Stimulated activated naive CD8-positive, alpha-beta T cell treated with anti-CD3 and anti-CD28 coated beads, Interleukin-15, amount 100 ng/mL, for 72 hours (primary cell): ENCODE measurements around the gene INTS15.
"Not testable (repeated sequence)": the region's sequence is repeated elsewhere in the genome, so short reads cannot be mapped to it uniquely, and the experiment has no call there.

Experiments used
- ATAC-seq: fragments of 150-1000 bp; cut with Tn5 transposase; 2 replicates; pipeline ENCODE4 v1.10.0; 2021; ENCODE audit warnings: mild to moderate bottlenecking, moderate library complexity
- DNase-seq, 2 donors: peaks; one replicate each; pipeline ENCODE4 v3.0.0; 2021 to 2022
- H3K27ac Mint-ChIP-seq, 2 donors: one replicate each; pipeline ENCODE4 v1.8.0; 2022; ENCODE audit warnings: mild to moderate bottlenecking in 2 of 2, mixed read lengths in 2 of 2, moderate library complexity in 2 of 2
- H3K27me3 Mint-ChIP-seq: one replicate; pipeline ENCODE4 v1.8.0; 2022; ENCODE audit warnings: mixed read lengths
- H3K4me1 Mint-ChIP-seq: one replicate; pipeline ENCODE4 v1.8.0; 2022; ENCODE audit warnings: mild to moderate bottlenecking, mixed read lengths
- H3K4me3 Mint-ChIP-seq, 2 donors: one replicate each; pipeline ENCODE4 v1.8.0; 2022; ENCODE audit warnings: mild to moderate bottlenecking in 2 of 2, mixed read lengths in 2 of 2, moderate library complexity in 1 of 2
- H3K9me3 Mint-ChIP-seq, 2 donors: one replicate each; pipeline ENCODE4 v1.8.0; 2022; ENCODE audit warnings: mixed read lengths in 2 of 2

Gene INTS15

GRCh38 chr7:6623589-6624245, 33.9 kb downstream of the INTS15 start:
- no peaks in the 10 kb centered on the region for H3K27me3 Mint-ChIP-seq
- H3K9me3 Mint-ChIP-seq, result no peaks in the 10 kb centered on the region
- H3K4me3 Mint-ChIP-seq, result peak overlapping the region; percentile 65 to 67
- DNase-seq (peak; percentile 19 to 21), ATAC-seq (peak; percentile 59)
- H3K4me1 Mint-ChIP-seq, result peaks cover 50% of the 10 kb centered on the region
- peak overlapping the region; percentile 95 to 96 for H3K27ac Mint-ChIP-seq

GRCh38 chr7:6624246-6624611, 34.4 kb downstream of the INTS15 start:
- H3K27me3 Mint-ChIP-seq, result no peaks in the 10 kb centered on the region
- peak overlapping the region; percentile 65 to 67 for H3K4me3 Mint-ChIP-seq
- peak overlapping the region; percentile 95 to 96 for H3K27ac Mint-ChIP-seq
- ATAC-seq (no peak), DNase-seq (no peak)
- H3K9me3 Mint-ChIP-seq, result no peaks in the 10 kb centered on the region
- peaks cover 45% of the 10 kb centered on the region for H3K4me1 Mint-ChIP-seq

GRCh38 chr7:6628045-6628444, 38.2 kb downstream of the INTS15 start:
- H3K4me3 Mint-ChIP-seq, result no peak overlapping the region
- DNase-seq, result no peak
- peaks cover 24% of the 10 kb centered on the region for H3K4me1 Mint-ChIP-seq
- H3K27ac Mint-ChIP-seq, result peak overlapping the region in 1 of 2 donors; percentile 40
- no peaks in the 10 kb centered on the region for H3K27me3 Mint-ChIP-seq
- no peak for ATAC-seq
- no peaks in the 10 kb centered on the region for H3K9me3 Mint-ChIP-seq

GRCh38 chr7:6630007-6630849, 40.4 kb downstream of the INTS15 start:
- Mint-ChIP-seq H3K9me3 (no peaks in the 10 kb centered on the region), H3K4me1 (peaks cover 8% of the 10 kb centered on the region), H3K4me3 (no peak overlapping the region), H3K27me3 (no peaks in the 10 kb centered on the region), H3K27ac (no peak overlapping the region)
- ATAC-seq (no peak), DNase-seq (no peak)

- Mint-ChIP-seq H3K27ac (no peak overlapping the region), H3K27me3 (no peaks in the 10 kb centered on the region), H3K4me1 (peaks cover 14% of the 10 kb centered on the region), H3K4me3 (no peak overlapping the region), H3K9me3 (no peaks in the 10 kb centered on the region)
- ATAC-seq, result no peak
- no peak for DNase-seq
Observed at GRCh38 chr7:6631605-6632004, 41.8 kb downstream of the INTS15 start.

- ATAC-seq (no peak), DNase-seq (no peak)
- Mint-ChIP-seq H3K27ac (no peak overlapping the region), H3K27me3 (no peaks in the 10 kb centered on the region), H3K9me3 (no peaks in the 10 kb centered on the region), H3K4me1 (peaks cover 29% of the 10 kb centered on the region), H3K4me3 (no peak overlapping the region)
Observed at GRCh38 chr7:6634021-6634420, 44.2 kb downstream of the INTS15 start.

- H3K4me3 Mint-ChIP-seq, DNase-seq, H3K27me3 Mint-ChIP-seq, H3K9me3 Mint-ChIP-seq, ATAC-seq, H3K27ac Mint-ChIP-seq: not testable (repeated sequence)
- peaks cover 38% of the 10 kb centered on the region for H3K4me1 Mint-ChIP-seq
Observed at GRCh38 chr7:6634971-6635370, 45.1 kb downstream of the INTS15 start.

GRCh38 chr7:6636741-6637543, 47.1 kb downstream of the INTS15 start, which contains the start of gene ZNF316:
ZNF316 (plus strand) TSS chr7:6637318; CDS start chr7:6642410, 5,092 bp downstream.
- Mint-ChIP-seq H3K27me3 (no peaks in the 10 kb centered on the region), H3K4me3 (peak within 1 kb of the TSS; percentile 93 to 97), H3K27ac (peak within 1 kb of the TSS; percentile 84 to 93), H3K9me3 (peaks cover 0 to 9% of the 10 kb centered on the region in 2 donors), H3K4me1 (peaks cover 43% of the 10 kb centered on the region)
- peak; percentile 55 to 56 for DNase-seq
- peak; percentile 66 for ATAC-seq

- Mint-ChIP-seq H3K4me3 (peak overlapping the region; percentile 93 to 97), H3K27me3 (no peaks in the 10 kb centered on the region), H3K27ac (peak overlapping the region; percentile 43 to 84), H3K4me1 (peaks cover 48% of the 10 kb centered on the region), H3K9me3 (peaks cover 0 to 9% of the 10 kb centered on the region in 2 donors)
- peak; percentile 87 for ATAC-seq
- DNase-seq, result peak; percentile 78 to 80
Observed at GRCh38 chr7:6637544-6638229, 47.9 kb downstream of the INTS15 start.

GRCh38 chr7:6639032-6639431, 49.2 kb downstream of the INTS15 start:
- Mint-ChIP-seq H3K4me1 (peaks cover 48% of the 10 kb centered on the region), H3K27ac (peak overlapping the region in 1 of 2 donors; percentile 39), H3K27me3 (no peaks in the 10 kb centered on the region), H3K9me3 (peaks cover 0 to 9% of the 10 kb centered on the region in 2 donors), H3K4me3 (peak overlapping the region; percentile 93 to 97)
- ATAC-seq (no peak), DNase-seq (no peak)

GRCh38 chr7:6639627-6640026, 49.8 kb downstream of the INTS15 start:
- no peak overlapping the region for H3K4me3 Mint-ChIP-seq

GRCh38 chr7:6640246-6640721, 50.5 kb downstream of the INTS15 start:
- H3K4me1 Mint-ChIP-seq, result peaks cover 48% of the 10 kb centered on the region
- ATAC-seq, result no peak
- peak overlapping the region; percentile 55 for H3K27ac Mint-ChIP-seq
- no peaks in the 10 kb centered on the region for H3K27me3 Mint-ChIP-seq
- no peak for DNase-seq
- peaks cover 0 to 9% of the 10 kb centered on the region in 2 donors for H3K9me3 Mint-ChIP-seq
- H3K4me3 Mint-ChIP-seq, result no peak overlapping the region

More at GRCh38 chr7:6639627-6640026, 49.8 kb downstream of the INTS15 start:
- ATAC-seq (no peak), DNase-seq (no peak)
- Mint-ChIP-seq H3K9me3 (peaks cover 0 to 9% of the 10 kb centered on the region in 2 donors), H3K27ac (peak overlapping the region in 1 of 2 donors; percentile 31), H3K4me1 (peaks cover 48% of the 10 kb centered on the region), H3K27me3 (no peaks in the 10 kb centered on the region)

GRCh38 chr7:6641305-6642035, 51.6 kb downstream of the INTS15 start:
- ATAC-seq (no peak), DNase-seq (no peak)
- H3K9me3 Mint-ChIP-seq, result peaks cover 0 to 9% of the 10 kb centered on the region in 2 donors
- H3K4me3 Mint-ChIP-seq, result no peak overlapping the region
- no peaks in the 10 kb centered on the region for H3K27me3 Mint-ChIP-seq
- peaks cover 43% of the 10 kb centered on the region for H3K4me1 Mint-ChIP-seq
- peak overlapping the region in 1 of 2 donors; percentile 50 for H3K27ac Mint-ChIP-seq

GRCh38 chr7:6642239-6642839, 52.5 kb downstream of the INTS15 start:
- H3K27ac Mint-ChIP-seq, result peak overlapping the region in 1 of 2 donors; percentile 88
- DNase-seq (no peak), ATAC-seq (no peak)
- H3K4me3 Mint-ChIP-seq, result no peak overlapping the region
- H3K9me3 Mint-ChIP-seq, result peaks cover 0 to 9% of the 10 kb centered on the region in 2 donors
- H3K4me1 Mint-ChIP-seq, result peaks cover 41% of the 10 kb centered on the region
- no peaks in the 10 kb centered on the region for H3K27me3 Mint-ChIP-seq
